IPS DF 6.9 (cell line): ENCODE results near the gene CTTN.

Source experiments
- DNase-seq: peaks from one replicate; pipeline ENCODE4 v3.0.0-alpha.2; 2013; ENCODE audit warnings: low read depth, low spot score
- H3K27ac ChIP-seq: one replicate; pipeline ENCODE4 v1.5.1; 2013; ENCODE audit warnings: low read length, control low read depth
- H3K27me3 ChIP-seq: 2 replicates; pipeline ENCODE4 v1.6.1; 2013; ENCODE audit warnings: mild to moderate bottlenecking, low read length; ENCODE audit not compliant: control insufficient read depth, insufficient read depth
- H3K36me3 ChIP-seq: 2 replicates; pipeline ENCODE4 v1.6.1; 2013; ENCODE audit warnings: low read length; ENCODE audit not compliant: control insufficient read depth, insufficient read depth
- H3K4me1 ChIP-seq: 2 replicates; pipeline ENCODE4 v1.6.1; 2013; ENCODE audit warnings: low read length; ENCODE audit not compliant: control insufficient read depth, insufficient read depth
- H3K4me3 ChIP-seq: 2 replicates; pipeline ENCODE4 v1.5.1; 2013; ENCODE audit warnings: mild to moderate bottlenecking, low read length
- H3K9me3 ChIP-seq: 2 replicates; pipeline ENCODE4 v1.6.1; 2013; ENCODE audit warnings: low read length, inconsistent platforms; ENCODE audit not compliant: control insufficient read depth, insufficient read depth
- WGBS: extraction: QIAGEN DNeasy Blood & Tissue Kit; methylation state at CpG from one replicate; pipeline ENCODE4 v1.1.7; 2013; ENCODE audit warnings: mixed read lengths, missing lambda C conversion rate; ENCODE audit not compliant: insufficient read length, insufficient coverage; 5-methylcytosine and 5-hydroxymethylcytosine counted together

The CTTN gene

DNA sequence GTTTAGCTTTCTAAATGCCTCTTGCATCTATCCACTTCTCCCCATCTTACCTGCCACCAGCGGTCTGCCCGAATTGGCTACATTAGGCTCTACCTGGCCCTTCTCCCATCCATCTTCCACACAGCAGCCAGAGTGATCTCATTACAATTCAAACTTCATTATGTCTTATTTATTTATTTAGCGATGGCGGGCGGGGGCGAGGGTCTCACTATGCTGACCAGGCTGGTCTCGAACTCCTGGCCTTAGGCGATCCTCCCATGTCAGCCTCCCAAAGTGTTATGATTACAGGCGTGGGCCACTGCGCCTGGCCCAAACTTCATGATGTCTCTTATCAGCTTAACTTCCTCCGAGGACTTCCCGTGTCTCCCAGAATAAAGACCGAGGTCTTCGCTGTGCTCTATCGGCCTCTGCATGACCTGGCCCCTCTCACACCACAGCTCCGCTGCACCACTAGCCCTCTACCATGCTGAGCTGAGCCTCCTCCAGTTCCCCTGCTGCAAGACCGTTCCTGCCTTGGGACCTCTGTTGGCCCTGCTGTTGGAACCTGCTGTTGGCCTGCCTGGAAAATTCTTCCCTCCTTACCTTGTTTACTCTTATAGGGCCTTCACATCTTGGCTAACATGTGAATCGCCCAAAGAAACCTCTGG is 870 bp upstream of the CTTN start:
- DNase-seq: no peak

DNA sequence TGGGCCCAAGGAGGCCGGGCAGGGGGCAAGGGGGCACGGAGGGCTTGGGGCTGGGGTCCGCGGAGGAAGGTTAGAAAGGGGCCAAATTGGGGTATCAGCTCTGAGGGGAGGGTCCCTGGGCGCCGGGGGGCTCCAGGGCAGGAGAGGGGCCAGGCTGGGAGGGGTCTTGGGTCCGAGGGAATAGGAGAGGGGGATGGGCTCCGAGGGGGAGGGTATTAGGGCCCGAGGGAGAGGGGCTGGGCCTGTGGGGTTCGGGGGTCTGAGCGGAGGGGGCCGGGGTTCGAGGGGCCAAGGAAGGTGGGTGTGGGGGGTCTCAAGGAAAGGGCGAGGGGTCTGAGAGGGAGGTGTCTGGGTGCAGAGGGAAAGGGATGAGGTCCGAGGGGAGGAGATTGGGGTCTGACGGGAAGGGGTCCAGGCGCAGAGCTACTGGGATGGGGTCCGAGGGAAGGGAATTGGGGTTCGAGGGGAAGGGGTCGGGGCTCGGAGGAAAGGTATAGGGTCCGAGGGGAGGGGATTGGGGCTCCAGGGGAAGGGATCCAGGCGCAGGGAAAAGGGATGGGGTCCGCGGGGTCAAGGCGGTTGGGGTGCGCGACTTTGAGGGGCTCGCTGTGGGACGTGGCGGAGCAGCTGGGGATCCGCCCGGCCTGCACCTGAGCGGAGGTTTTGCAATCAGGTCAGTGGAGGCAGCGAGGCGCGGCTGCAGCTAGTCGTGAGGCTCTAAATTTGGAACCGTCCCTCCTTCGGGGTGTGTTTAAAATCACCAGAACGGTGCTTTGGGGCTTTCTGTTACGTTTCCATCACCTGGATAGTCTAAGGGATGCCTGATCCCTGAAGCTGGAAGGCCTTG is 728 bp downstream of the CTTN start:
- H3K36me3 ChIP-seq: no peaks in the 10 kb centered on the region
- H3K9me3 ChIP-seq: no peaks in the 10 kb centered on the region
- no CpG with 5 or more reads among the region's 42 CpGs for WGBS
- 0 out of 2 replicates have a peak, but pooled peaks cover 1% of the 10 kb centered on the region for H3K4me1 ChIP-seq
- no peak for DNase-seq
- H3K27ac ChIP-seq: no peak overlapping the region
- H3K4me3 ChIP-seq: peak overlapping the region; percentile 97; the same call in 1 of the 2 replicates
- no peaks in the 10 kb centered on the region for H3K27me3 ChIP-seq

More for the DNA sequence above, 870 bp upstream of the CTTN start:
- Histone ChIP-seq H3K9me3 (no peaks in the 10 kb centered on the region), H3K27ac (no peak overlapping the region), H3K36me3 (peaks cover 3% of the 10 kb centered on the region; the same call in 1 of the 2 replicates), H3K4me1 (0 out of 2 replicates have a peak, but pooled peaks cover 1% of the 10 kb centered on the region), H3K27me3 (no peaks in the 10 kb centered on the region), H3K4me3 (peak overlapping the region; percentile 97; the same call in 1 of the 2 replicates)
- no CpG with 5 or more reads among the region's 18 CpGs for WGBS

DNA sequence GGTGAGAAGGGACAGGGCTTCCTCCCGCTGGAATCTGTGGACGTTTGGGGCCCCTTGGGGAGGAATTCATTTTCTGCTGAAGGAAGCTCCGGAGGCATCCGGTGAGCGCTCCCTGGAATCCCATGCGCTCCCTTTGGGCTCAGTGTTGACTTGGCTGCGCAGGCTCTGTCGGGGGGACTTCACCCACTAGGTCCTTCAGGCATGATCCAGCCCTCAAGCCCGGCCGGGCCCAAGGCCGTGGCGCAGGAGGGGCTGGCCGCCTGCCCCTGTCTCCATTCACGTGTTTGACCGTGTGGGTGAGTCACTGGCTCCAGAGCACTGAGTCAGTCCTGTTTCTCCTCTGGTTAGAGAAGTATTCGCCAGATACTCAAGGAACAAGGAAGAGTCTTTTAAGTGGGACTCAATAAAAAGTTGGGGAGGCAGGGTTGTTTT is 1.4 kb downstream of the CTTN start:
- Histone ChIP-seq H3K27ac (no peak overlapping the region), H3K9me3 (no peaks in the 10 kb centered on the region), H3K36me3 (no peaks in the 10 kb centered on the region), H3K27me3 (no peaks in the 10 kb centered on the region), H3K4me1 (0 out of 2 replicates have a peak, but pooled peaks cover 1% of the 10 kb centered on the region), H3K4me3 (peak overlapping the region; percentile 97; the same call in 1 of the 2 replicates)
- no peak for DNase-seq
- no CpG with 5 or more reads among the region's 16 CpGs for WGBS

DNA sequence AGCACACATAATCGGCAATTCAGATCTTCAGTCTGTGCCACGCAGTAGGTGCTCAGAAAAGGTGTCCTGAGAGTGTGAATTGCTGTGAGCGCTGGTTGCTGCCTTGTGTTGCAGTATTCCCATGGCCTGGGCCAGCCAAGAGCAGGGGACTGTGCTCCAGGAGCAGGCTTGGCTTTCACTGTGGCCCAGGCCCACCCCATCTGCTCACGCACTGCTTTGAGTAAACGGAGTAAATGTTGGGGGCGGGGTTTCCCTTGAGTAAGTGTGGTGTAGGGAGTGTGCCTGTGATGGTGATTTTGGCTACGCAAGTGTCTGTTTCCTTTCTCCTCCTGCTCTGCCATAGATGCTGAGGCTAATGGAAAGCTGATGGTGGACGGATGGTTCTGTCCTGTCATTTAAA is 2.3 kb downstream of the CTTN start:
- Histone ChIP-seq H3K27ac (no peak overlapping the region), H3K9me3 (no peaks in the 10 kb centered on the region), H3K36me3 (0 out of 2 replicates have a peak, but pooled peaks cover 2% of the 10 kb centered on the region), H3K4me1 (0 out of 2 replicates have a peak, but pooled peaks cover 1% of the 10 kb centered on the region), H3K4me3 (no peak overlapping the region), H3K27me3 (no peaks in the 10 kb centered on the region)
- WGBS: no CpG with 5 or more reads among the region's 8 CpGs
- no peak for DNase-seq

DNA sequence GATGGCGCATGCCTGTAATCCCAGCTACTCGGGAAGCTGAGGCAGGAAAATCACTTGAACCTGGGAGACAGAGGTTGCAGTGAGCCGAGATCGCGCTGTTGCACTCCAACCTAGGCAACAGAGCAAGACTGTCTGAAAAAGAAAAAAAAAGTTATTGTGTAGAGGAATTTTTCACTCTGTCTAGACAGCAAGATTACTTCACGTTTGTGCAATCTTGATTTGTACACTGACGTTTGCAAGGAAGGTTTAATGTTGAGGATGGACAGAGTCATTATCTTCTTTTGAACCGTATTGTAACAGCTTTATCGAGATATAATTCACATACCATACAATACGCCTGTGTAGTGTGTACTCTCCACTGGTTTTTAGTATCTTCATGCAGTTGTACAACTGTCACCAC is 3.7 kb downstream of the CTTN start:
- Histone ChIP-seq H3K4me1 (0 out of 2 replicates have a peak, but pooled peaks cover 1% of the 10 kb centered on the region), H3K27ac (no peak overlapping the region), H3K4me3 (no peak overlapping the region), H3K9me3 (no peaks in the 10 kb centered on the region), H3K36me3 (0 out of 2 replicates have a peak, but pooled peaks cover 3% of the 10 kb centered on the region), H3K27me3 (no peaks in the 10 kb centered on the region)
- no peak for DNase-seq
- no CpG with 5 or more reads among the region's 10 CpGs for WGBS

DNA sequence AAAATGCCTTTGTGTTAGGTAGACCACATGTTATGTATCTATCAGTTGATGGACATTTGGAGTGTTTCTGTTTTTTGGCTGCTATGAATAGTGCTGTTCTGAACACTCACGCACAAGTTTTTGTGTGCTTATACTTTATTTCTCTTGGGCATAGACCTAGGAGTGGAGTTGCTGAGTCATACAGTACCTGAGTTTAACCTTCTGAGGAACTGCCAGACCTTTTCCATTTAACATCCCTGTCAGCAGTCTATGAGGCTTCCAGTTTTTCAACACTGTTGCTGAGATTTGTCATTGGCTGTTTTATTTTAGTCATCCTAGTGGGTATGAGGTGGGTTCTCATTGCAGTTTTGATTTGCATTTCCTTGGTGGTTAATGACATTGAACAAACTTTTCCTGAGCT is 4.4 kb downstream of the CTTN start:
- no peaks in the 10 kb centered on the region for H3K27me3 ChIP-seq
- H3K27ac ChIP-seq: no peak overlapping the region
- WGBS: no CpG with 5 or more reads among the region's 1 CpG
- H3K4me1 ChIP-seq: 0 out of 2 replicates have a peak, but pooled peaks cover 1% of the 10 kb centered on the region
- no peaks in the 10 kb centered on the region for H3K9me3 ChIP-seq
- 0 out of 2 replicates have a peak, but pooled peaks cover 3% of the 10 kb centered on the region for H3K36me3 ChIP-seq
- H3K4me3 ChIP-seq: no peak overlapping the region
- no peak for DNase-seq

DNA sequence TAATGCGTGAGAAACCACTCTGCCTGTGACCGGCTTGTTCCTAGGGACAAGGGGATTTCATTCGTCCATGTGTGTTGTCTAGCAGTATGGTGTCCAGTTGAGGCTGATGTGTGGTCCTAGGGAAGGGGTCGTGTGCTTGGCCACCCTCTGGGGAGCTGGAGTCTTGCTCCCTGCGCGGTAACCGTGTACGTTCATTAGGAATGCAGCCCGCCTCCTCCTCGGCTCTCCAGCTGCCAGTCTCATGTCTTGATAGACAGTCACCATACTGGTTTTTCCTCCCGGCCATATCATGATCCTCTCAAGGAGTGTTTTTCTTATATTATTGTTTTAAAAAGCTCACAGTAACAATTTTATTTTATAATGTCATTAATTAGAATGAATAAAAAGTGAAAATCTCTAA is 5.9 kb downstream of the CTTN start:
- no CpG with 5 or more reads among the region's 11 CpGs for WGBS
- no peak for DNase-seq
- H3K4me1 ChIP-seq: 0 out of 2 replicates have a peak, but pooled peaks cover 1% of the 10 kb centered on the region
- no peaks in the 10 kb centered on the region for H3K27me3 ChIP-seq
- H3K4me3 ChIP-seq: no peak overlapping the region
- H3K9me3 ChIP-seq: no peaks in the 10 kb centered on the region
- no peak overlapping the region for H3K27ac ChIP-seq
- peaks cover 11% of the 10 kb centered on the region; the same call in 1 of the 2 replicates for H3K36me3 ChIP-seq

DNA sequence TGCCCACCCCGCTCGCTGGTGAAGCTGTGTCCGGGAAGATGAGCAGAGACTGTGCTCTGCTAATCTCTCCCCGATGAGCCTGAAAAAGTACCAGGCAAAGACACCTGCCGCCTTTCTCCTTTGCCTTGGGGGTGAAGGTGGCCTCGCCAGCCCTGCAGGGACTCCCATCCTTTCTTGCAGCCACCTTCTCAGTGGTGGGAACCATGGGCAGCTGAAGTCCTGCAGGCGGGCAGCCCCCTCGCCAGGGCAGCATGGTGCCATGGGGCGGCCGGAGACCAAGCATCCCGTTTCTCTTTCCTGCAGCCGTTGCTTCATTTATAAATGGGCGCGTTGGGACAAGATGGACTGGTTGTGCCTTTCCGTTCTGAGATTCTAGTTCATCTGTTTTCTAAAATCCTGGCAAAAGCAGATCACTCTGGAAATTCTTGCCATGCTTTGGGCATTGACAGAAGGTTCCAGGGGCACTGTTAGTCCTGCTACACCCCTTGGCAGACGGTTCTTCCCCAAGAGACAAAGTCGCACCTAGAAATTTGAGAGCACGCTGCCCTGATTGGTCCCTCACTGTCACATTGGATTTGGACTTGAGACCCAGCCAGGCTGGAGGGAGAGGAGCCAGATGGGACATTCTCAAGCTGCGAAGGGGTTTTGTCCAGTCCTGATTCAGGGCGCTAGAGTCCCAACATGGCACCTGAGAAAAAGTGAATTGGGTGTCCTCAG is 7.5 kb downstream of the CTTN start:
- Histone ChIP-seq H3K4me3 (no peak overlapping the region), H3K9me3 (no peaks in the 10 kb centered on the region), H3K27ac (no peak overlapping the region), H3K4me1 (no peaks in the 10 kb centered on the region), H3K27me3 (no peaks in the 10 kb centered on the region), H3K36me3 (peaks cover 27% of the 10 kb centered on the region; the same call in 1 of the 2 replicates)
- no CpG with 5 or more reads among the region's 20 CpGs for WGBS
- no peak for DNase-seq

DNA sequence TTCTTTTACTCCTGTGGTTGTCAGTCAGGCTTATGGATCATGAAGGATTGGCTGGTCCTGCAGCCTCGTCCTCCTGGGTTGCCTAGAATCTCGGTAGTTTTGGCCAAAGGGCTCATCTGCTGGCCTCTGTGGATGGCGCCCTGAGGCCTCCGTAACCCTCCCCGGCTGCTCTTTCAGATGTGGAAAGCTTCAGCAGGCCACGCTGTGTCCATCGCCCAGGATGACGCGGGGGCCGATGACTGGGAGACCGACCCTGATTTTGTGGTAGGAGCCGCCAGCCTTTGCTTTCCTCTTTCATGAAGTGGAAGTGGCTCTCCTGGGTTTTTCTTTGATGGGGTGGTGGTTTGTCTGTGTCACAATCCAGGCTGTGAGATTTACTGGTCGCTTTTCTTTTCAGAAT is 8.8 kb downstream of the CTTN start:
- Histone ChIP-seq H3K27me3 (no peaks in the 10 kb centered on the region), H3K36me3 (peaks cover 38% of the 10 kb centered on the region; the same call in 1 of the 2 replicates), H3K9me3 (no peaks in the 10 kb centered on the region), H3K27ac (no peak overlapping the region), H3K4me1 (no peaks in the 10 kb centered on the region), H3K4me3 (no peak overlapping the region)
- no CpG with 5 or more reads among the region's 13 CpGs for WGBS
- no peak for DNase-seq

DNA sequence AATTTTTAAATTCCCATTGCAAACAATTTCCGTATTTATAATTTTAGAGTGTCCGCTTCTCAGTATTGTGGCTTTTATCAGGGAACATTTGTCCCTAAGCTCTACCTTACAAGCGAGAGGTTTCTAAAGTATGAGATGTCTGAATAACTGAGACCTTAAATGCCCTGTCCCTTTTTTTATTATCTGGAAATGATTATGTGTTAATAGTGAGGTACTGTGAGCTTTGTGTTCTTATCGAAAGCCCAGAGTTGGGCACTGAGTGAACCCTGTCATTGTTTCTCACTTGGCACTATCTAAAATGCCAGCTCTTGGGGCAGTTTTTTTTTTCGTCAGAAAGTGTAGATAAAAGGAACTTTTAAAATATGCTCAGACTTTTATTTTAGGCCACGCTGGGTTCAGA is 9.5 kb downstream of the CTTN start:
- no peak for DNase-seq

More for the DNA sequence above, 9.5 kb downstream of the CTTN start:
- WGBS: no CpG with 5 or more reads among the region's 6 CpGs
- H3K4me3 ChIP-seq: no peak overlapping the region
- no peaks in the 10 kb centered on the region for H3K4me1 ChIP-seq
- no peaks in the 10 kb centered on the region for H3K27me3 ChIP-seq
- H3K36me3 ChIP-seq: peaks cover 39% of the 10 kb centered on the region
- no peaks in the 10 kb centered on the region for H3K9me3 ChIP-seq
- no peak overlapping the region for H3K27ac ChIP-seq
